ENCODE measurements around the gene ABCA7.

GRCh38 chr19:1109032-1109551, 69.2 kb downstream of the ABCA7 start:
- no peak for TF ChIP-seq CBX3 (IDR thresholded peaks at IDR 0.05; ENCODE audit: low read depth)
- no peak for TF ChIP-seq YY1 (IDR thresholded peaks at IDR 0.05; ENCODE audit: extremely low read depth, insufficient replicate concordance, low read depth, low read length)

Data from HCT116 (cell line).